Fibroblast of peridontal ligament (primary cell): ENCODE data around the gene NLGN4Y.

Experiments used
- DNase-seq: peaks from one replicate; pipeline ENCODE4 v3.0.0-alpha.2; 2010; ENCODE audit errors: extremely low read depth

NLGN4Y gene

GRCh38 chrY:14524272-14525231 is at the start of gene NLGN4Y:
Gene NLGN4Y (plus strand): TSS chrY:14524529. CDS start chrY:14622120, 97,591 bp downstream.
- no peak for DNase-seq

- no peak for DNase-seq
Measured at GRCh38 chrY:14485935-14486334, 38.4 kb upstream of the NLGN4Y start.

GRCh38 chrY:14490226-14490625 is 34.1 kb upstream of the NLGN4Y start:
- DNase-seq = no peak

GRCh38 chrY:14498071-14498470 is 26.3 kb upstream of the NLGN4Y start:
- no peak for DNase-seq

- no peak for DNase-seq
Measured at GRCh38 chrY:14504592-14504991, 19.7 kb upstream of the NLGN4Y start.

GRCh38 chrY:14522379-14522950 is 1.9 kb upstream of the NLGN4Y start:
- peak; percentile 64 for DNase-seq

GRCh38 chrY:14523491-14524271 is 648 bp upstream of the NLGN4Y start:
- no peak for DNase-seq

- peak; percentile 55 for DNase-seq
Measured at GRCh38 chrY:14525315-14525714, 986 bp downstream of the NLGN4Y start.

GRCh38 chrY:14528361-14528760 is 4.0 kb downstream of the NLGN4Y start:
- no peak for DNase-seq

- no peak for DNase-seq
Measured at GRCh38 chrY:14536703-14537102, 12.4 kb downstream of the NLGN4Y start.

- no peak for DNase-seq
Measured at GRCh38 chrY:14543506-14543905, 19.2 kb downstream of the NLGN4Y start.

- DNase-seq = no peak
Measured at GRCh38 chrY:14581294-14581693, 57.0 kb downstream of the NLGN4Y start.

- peak; percentile 13 for DNase-seq
Measured at GRCh38 chrY:14586725-14587124, 62.4 kb downstream of the NLGN4Y start.

GRCh38 chrY:14601372-14601771 is 77.0 kb downstream of the NLGN4Y start:
- no peak for DNase-seq

- no peak for DNase-seq
Measured at GRCh38 chrY:14617625-14618024, 93.3 kb downstream of the NLGN4Y start.

GRCh38 chrY:14618513-14618912 is 94.2 kb downstream of the NLGN4Y start:
- peak; percentile 26 for DNase-seq

GRCh38 chrY:14628208-14628607 is 103.9 kb downstream of the NLGN4Y start:
- DNase-seq = no peak

GRCh38 chrY:14631676-14632075 is 107.3 kb downstream of the NLGN4Y start:
- DNase-seq = peak; percentile 15

GRCh38 chrY:14633718-14634117 is 109.4 kb downstream of the NLGN4Y start:
- peak; percentile 5 for DNase-seq

- no peak for DNase-seq
Measured at GRCh38 chrY:14634954-14635353, 110.6 kb downstream of the NLGN4Y start.

GRCh38 chrY:14637551-14637950 is 113.2 kb downstream of the NLGN4Y start:
- DNase-seq = no peak

- no peak for DNase-seq
Measured at GRCh38 chrY:14641853-14642252, 117.5 kb downstream of the NLGN4Y start.
